Thyroid gland (tissue), 4 donors: ENCODE data around the gene ZC3H12C. TPM values are rescaled to one million over a fixed set of nuclear protein-coding genes. Genes with fewer than 3 reads are reported as not detected.
A peak's percentile ranks its signal among the peaks of the same experiment; 100 is the strongest.

Experiments
- DNase-seq, 2 donors: peaks; one replicate each; pipeline ENCODE4 v3.0.0-alpha.2; 2019
- H3K27ac ChIP-seq, 3 donors: fragments of 200-600 bp; sonication (generic); 1 replicate in 2 of 3; 2 replicates in 1 of 3; pipeline ENCODE4 v1.5.1; 2016 to 2019; ENCODE audit warnings: mild to moderate bottlenecking in 1 of 3, moderate library complexity in 1 of 3
- H3K27me3 ChIP-seq: fragments of 200-600 bp; sonication (generic); one replicate; pipeline ENCODE4 v1.5.1; 2019
- H3K36me3 ChIP-seq, 2 donors: fragments of 200-600 bp; sonication (generic); one replicate each; pipeline ENCODE4 v1.5.1; 2016 to 2019
- H3K4me1 ChIP-seq, 2 donors: fragments of 200-600 bp; sonication (generic); one replicate each; pipeline ENCODE4 v1.5.1; 2017 to 2019
- H3K4me3 ChIP-seq, 3 donors: fragments of 200-600 bp; sonication (generic); replicated peaks in 1 of 3; 1 replicate in 2 of 3; 2 replicates in 1 of 3; pipeline ENCODE4 v1.5.1; 2016; ENCODE audit warnings: mild to moderate bottlenecking in 1 of 3
- H3K9me3 ChIP-seq: fragments of 200-600 bp; sonication (generic); one replicate; pipeline ENCODE4 v1.5.1; 2017
- CTCF ChIP-seq, 6 experiments: fragments of 200-600 bp in 3 of 6; fragments of 450-650 bp in 3 of 6; sonication (generic) in 3 of 6; IDR thresholded peaks; one replicate each; pipeline ENCODE4 v1.5.1; 2016 to 2019; ENCODE audit warnings: antibody characterized with exemption in 6 of 6, mild to moderate bottlenecking in 2 of 6, inconsistent platforms in 1 of 6, moderate library complexity in 1 of 6
- POLR2A ChIP-seq, 2 donors: fragments of 450-650 bp; IDR thresholded peaks; one replicate each; pipeline ENCODE4 v1.6.1; 2017; ENCODE audit warnings: antibody characterized with exemption in 2 of 2, mild to moderate bottlenecking in 2 of 2, moderate library complexity in 1 of 2
- WGBS, 2 donors: methylation state at CpG; one replicate each; pipeline ENCODE4 v1.1.5; 2017; 5-methylcytosine and 5-hydroxymethylcytosine counted together
- intact Hi-C: fragments of 100-400 bp; cut with DNase I; formaldehyde crosslinking; loops from one replicate; pipeline ENCODE4 v1.15.1; 2023
- total RNA-seq, 4 donors: library from RNA; depleted of rRNA; stranded (reverse); fragments of >200 nt; gene quantifications; one replicate each; pipeline ENCODE4 v1.2.3, GENCODE V29; 2016

Gene ZC3H12C
- total RNA-seq, 4 donors from 2014 or later, result 20.9 to 49.7 (median 30.6) TPM

GRCh38 chr11:110087812-110088534 is 5.2 kb upstream of the ZC3H12C start:
- H3K27me3 ChIP-seq, result no peaks in the 10 kb centered on the region
- peak overlapping the region; percentile 44 to 81 (median 78) for H3K27ac ChIP-seq
- peaks cover 15 to 25% of the 10 kb centered on the region in 2 donors for H3K4me1 ChIP-seq
- intact Hi-C loops, result loop anchor here (10.0 kb wide), 1 partner anchor 133 kb away; no protein-coding TSS in a partner anchor
- no peaks in the 10 kb centered on the region for H3K36me3 ChIP-seq
- DNase-seq, result peak; percentile 81 to 82
- no peaks in the 10 kb centered on the region for H3K9me3 ChIP-seq
- TF ChIP-seq CTCF (IDR thresholded peaks at IDR 0.05), result peak in 1 of 6 experiments; percentile 32
- TF ChIP-seq POLR2A (IDR thresholded peaks at IDR 0.05), result no peak
- H3K4me3 ChIP-seq, result no peak overlapping the region
- WGBS, 2 donors, result 41% methylated on average over 5 of the region's 5 CpGs

- WGBS, 2 donors, result 62 to 77% methylated on average over 5 of the region's 5 CpGs
- no peaks in the 10 kb centered on the region for H3K9me3 ChIP-seq
- DNase-seq, result peak; percentile 23 to 35
- H3K4me3 ChIP-seq, result no peak overlapping the region
- H3K4me1 ChIP-seq, result peaks cover 15 to 25% of the 10 kb centered on the region in 2 donors
- no peak for TF ChIP-seq POLR2A (IDR thresholded peaks at IDR 0.05)
- TF ChIP-seq CTCF (IDR thresholded peaks at IDR 0.05), result no peak
- H3K36me3 ChIP-seq, result no peaks in the 10 kb centered on the region
- H3K27me3 ChIP-seq, result no peaks in the 10 kb centered on the region
- intact Hi-C loops, result loop anchor here (10.0 kb wide), 1 partner anchor 134 kb away; no protein-coding TSS in a partner anchor
- peak overlapping the region; percentile 44 to 81 (median 78) for H3K27ac ChIP-seq
Observed at GRCh38 chr11:110088535-110089344, 4.5 kb upstream of the ZC3H12C start.

- TF ChIP-seq POLR2A (IDR thresholded peaks at IDR 0.05), result no peak
- no peak for TF ChIP-seq CTCF (IDR thresholded peaks at IDR 0.05)
- H3K4me3 ChIP-seq, result no peak overlapping the region
- no peak overlapping the region for H3K27ac ChIP-seq
- WGBS, 2 donors, result 82 to 85% methylated on average over 5 of the region's 5 CpGs
- no peaks in the 10 kb centered on the region for H3K36me3 ChIP-seq
- peaks cover 22 to 25% of the 10 kb centered on the region in 2 donors for H3K4me1 ChIP-seq
- intact Hi-C loops, result loop anchor here (10.0 kb wide), 1 partner anchor 135 kb away; no protein-coding TSS in a partner anchor
- no peaks in the 10 kb centered on the region for H3K27me3 ChIP-seq
- DNase-seq, result no peak
- H3K9me3 ChIP-seq, result no peaks in the 10 kb centered on the region
Observed at GRCh38 chr11:110089617-110090282, 3.4 kb upstream of the ZC3H12C start.

- no peak for TF ChIP-seq CTCF (IDR thresholded peaks at IDR 0.05)
- TF ChIP-seq POLR2A (IDR thresholded peaks at IDR 0.05), result no peak
- H3K27ac ChIP-seq, result no peak overlapping the region
- 85 to 90% methylated on average over 6 of the region's 6 CpGs for WGBS, 2 donors
- H3K9me3 ChIP-seq, result no peaks in the 10 kb centered on the region
- intact Hi-C loops, result no loop called here
- peaks cover 22 to 27% of the 10 kb centered on the region in 2 donors for H3K4me1 ChIP-seq
- H3K27me3 ChIP-seq, result no peaks in the 10 kb centered on the region
- H3K4me3 ChIP-seq, result no peak overlapping the region
- DNase-seq, result no peak
- H3K36me3 ChIP-seq, result no peaks in the 10 kb centered on the region
Observed at GRCh38 chr11:110090466-110091026, 2.6 kb upstream of the ZC3H12C start.
